Measurements from ENCODE around the gene PBXIP1.
A peak's percentile ranks its signal among the peaks of the same experiment; 100 is the strongest.

PBXIP1 gene

GRCh38 chr1:154971341-154971998, 15.6 kb upstream of the PBXIP1 start:
- DNase-seq, result no peak

GRCh38 chr1:154970631-154971340, 14.9 kb upstream of the PBXIP1 start, which contains the start of gene SHC1:
Gene SHC1, minus strand, starts transcription at chr1:154970747. Its CDS starts 221 bp downstream, at chr1:154970526.
- peak; percentile 43 for DNase-seq

- DNase-seq, result no peak
Observed at GRCh38 chr1:154969860-154970452, 14.1 kb upstream of the PBXIP1 start.

GRCh38 chr1:154969246-154969645, 13.3 kb upstream of the PBXIP1 start:
- no peak for DNase-seq

- no peak for DNase-seq
Observed at GRCh38 chr1:154968731-154969130, 12.8 kb upstream of the PBXIP1 start.

GRCh38 chr1:154967331-154967950, 11.5 kb upstream of the PBXIP1 start:
- no peak for DNase-seq

- no peak for DNase-seq
Observed at GRCh38 chr1:154966111-154966510, 10.2 kb upstream of the PBXIP1 start.

- DNase-seq, result no peak
Observed at GRCh38 chr1:154964359-154964758, 8.5 kb upstream of the PBXIP1 start.

GRCh38 chr1:154963643-154964042, 7.7 kb upstream of the PBXIP1 start:
- no peak for DNase-seq

GRCh38 chr1:154962795-154963330, 7.0 kb upstream of the PBXIP1 start:
- DNase-seq, result no peak

- DNase-seq, result no peak
Observed at GRCh38 chr1:154962156-154962749, 6.4 kb upstream of the PBXIP1 start.

- peak; percentile 85 for DNase-seq
Observed at GRCh38 chr1:154961207-154962155, 5.6 kb upstream of the PBXIP1 start, which contains the start of gene PYGO2. Gene PYGO2, minus strand, starts transcription at chr1:154961782. Its CDS starts 206 bp downstream, at chr1:154961576.

- no peak for DNase-seq
Observed at GRCh38 chr1:154960446-154961136, 4.7 kb upstream of the PBXIP1 start.

GRCh38 chr1:154959426-154959780, 3.5 kb upstream of the PBXIP1 start:
- DNase-seq, result no peak

- no peak for DNase-seq
Observed at GRCh38 chr1:154958681-154959425, 3.0 kb upstream of the PBXIP1 start.

GRCh38 chr1:154958036-154958435, 2.1 kb upstream of the PBXIP1 start:
- DNase-seq, result no peak

GRCh38 chr1:154957091-154957657, 1.3 kb upstream of the PBXIP1 start:
- no peak for DNase-seq

- no peak for DNase-seq
Observed at GRCh38 chr1:154956544-154956941, 644 bp upstream of the PBXIP1 start.

GRCh38 chr1:154955039-154955717, 721 bp downstream of the PBXIP1 start:
- peak; percentile 81 for DNase-seq

Data from stimulated activated naive CD4-positive, alpha-beta T cell treated with Interleukin-2 at 50 U/mL for 16 hours (primary cell).